GM04503 (cell line): ENCODE data around the gene ZNF436.

ENCODE experiments used
- DNase-seq: peaks from one replicate; pipeline ENCODE4 v3.0.0-alpha.2; 2012; ENCODE audit warnings: low read depth

ZNF436 gene

DNA sequence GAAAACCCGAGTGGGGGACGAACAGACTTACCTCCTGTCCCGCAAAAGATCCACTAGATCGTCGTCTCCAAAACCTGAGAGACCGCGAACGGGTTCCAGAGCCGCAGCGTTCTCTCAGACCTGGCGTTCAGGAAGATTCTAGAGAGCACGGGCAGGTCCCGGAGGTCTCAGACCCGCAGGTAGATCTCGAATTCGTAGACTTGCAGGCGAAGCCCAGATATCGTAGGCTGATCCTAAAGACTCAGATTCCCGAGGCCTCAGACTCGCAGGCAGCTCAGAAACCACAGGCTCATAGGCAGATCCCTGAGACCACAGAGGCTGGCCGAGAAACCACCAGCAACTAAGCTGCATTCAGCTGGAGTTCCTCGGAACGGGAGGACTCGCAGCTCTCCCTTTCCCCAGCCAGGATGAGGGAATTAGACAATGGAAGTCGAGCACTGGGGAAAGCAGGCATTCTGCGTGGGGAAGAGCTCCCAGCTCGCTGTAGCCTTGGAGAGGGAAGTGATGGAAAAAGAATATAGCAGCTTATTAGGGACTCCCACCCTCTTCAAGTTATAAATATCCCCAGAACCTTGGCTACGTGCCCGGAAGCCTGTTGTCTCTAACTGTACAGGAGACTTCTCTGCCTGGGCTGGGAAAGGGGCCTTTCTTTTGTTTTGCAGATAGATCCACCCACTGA, at the start of gene ZNF436:
TSS of gene ZNF436 (minus strand) at position 502 of the 679 bp plus-strand sequence. CDS start 1,831 bp downstream, outside the sequence.
- DNase-seq = no peak

DNA sequence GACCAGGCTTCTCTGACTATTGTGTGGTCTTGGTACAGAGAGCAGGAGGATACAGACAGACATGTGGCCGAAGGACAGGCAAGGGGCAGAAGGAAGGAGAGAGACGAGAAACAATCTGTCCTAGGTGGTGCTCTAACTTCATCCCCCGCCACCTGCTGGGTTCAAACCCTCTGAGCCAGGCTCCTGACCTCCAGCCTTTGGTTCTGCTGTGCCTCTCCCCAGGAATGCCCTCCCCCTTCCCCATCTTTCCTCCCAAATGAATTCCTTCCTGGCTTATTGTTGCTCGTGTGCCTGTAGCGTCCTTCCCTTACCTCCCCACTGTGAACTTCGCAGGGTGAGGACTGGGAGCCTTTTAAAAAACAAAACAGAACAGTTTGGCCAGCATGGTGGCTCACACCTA, 49.5 kb upstream of the ZNF436 start:
- no peak for DNase-seq

DNA sequence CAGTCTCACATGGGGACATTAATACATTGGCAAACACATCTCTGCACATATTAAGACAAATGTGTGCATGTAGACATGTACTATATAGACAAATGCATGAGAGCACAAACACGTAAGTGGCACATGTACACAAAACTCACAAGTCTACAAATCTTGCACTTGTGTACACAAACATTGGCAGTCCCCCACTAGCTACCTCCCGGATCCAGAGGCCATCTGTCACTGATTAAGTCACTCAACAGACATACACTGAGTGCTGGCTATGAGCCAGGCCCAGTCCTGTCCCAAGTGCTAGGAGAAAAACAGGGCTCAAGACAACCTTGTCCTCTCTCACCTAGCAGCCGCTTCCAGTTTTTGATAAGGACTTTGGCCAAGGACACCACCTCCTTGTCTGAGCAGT, 47.9 kb upstream of the ZNF436 start:
- DNase-seq = no peak

DNA sequence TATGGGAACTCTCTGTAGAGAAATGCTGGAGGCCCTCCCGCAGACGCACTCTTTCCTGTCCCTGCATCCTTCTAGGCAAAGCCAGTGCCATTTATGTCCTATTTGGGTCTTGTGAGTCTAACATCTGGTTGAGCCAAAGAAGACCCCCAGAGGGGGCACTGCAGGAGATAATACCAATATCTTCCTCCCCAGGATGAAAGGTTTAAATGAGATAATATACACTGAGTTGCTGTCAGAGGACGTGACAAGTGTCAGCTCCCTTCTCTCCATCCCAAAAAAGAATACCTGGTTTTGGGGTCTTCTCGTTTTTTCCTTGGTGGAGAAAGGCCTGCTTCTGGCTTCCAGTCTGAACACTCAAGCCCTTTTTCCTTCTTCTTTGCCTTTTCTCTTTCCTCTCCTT, 47.3 kb upstream of the ZNF436 start:
- no peak for DNase-seq

DNA sequence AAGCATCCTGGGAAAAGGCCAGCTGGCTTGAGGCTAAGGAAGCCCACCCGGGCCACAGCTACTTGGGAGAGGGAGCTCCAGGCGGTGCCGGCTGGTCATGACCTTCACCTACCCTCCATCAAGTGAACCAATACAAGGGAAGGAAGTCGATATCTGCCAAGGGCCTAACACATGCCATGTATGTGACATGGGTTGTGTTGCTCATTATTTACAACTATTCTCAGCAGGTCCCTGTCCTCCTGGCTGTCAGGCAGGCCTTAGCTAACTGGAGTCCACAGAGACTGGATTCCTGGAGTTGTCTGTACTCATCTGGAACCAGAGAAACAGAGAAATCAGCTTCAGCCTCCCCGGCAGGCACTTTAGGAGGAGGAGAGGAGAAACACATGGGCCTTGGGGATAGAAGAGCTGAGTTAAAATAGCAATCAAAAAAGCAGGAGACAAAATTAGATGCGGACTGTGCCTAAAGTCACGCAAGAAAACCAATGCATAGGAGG, 39.2 kb upstream of the ZNF436 start:
- DNase-seq = no peak

DNA sequence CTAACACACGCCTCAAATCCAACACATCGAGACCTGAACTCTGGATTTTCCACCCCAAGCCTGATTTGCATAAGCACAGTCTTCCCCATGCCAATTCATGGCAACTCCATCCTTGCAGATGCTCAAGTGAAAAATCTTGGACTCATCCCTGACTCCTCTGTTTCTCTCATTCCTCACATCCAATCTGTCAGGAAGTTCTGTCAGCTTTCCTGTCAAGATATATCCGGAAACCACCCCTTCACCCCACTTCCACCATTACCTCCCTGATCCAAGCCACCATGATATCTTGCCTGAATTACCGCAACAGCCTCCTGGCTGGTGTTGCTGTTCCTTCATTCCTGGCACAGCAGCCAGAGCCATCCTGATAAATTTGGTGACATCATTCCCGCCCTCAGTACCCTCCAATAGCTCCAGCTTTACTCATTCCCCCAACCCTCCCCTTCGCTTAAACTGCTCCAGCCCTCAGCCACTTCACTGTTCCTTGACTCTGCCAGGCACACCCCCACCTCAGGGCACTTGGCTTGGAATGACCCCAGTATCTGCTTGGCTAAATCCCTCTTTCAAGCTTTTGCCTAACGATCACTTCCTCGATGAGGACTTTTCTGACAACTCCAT, 37.5 kb upstream of the ZNF436 start:
- no peak for DNase-seq

DNA sequence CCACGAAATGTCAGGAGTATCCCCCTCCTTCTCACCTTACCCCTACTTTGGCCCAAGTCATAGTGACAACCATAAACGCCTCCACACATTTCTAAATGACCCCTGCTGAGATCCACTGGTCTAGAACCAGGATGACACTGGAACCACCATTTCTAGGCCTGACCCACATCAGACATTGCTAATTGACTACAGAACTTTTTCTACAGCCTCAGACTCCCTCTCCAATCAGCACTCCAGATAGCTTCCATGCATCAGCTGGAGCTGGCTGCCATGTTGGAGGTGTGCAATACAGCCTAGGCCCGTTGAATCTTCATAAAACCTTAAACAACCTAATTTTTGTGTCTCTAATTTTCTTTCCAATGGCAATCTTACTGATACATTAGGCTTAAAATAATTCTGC, 36.3 kb upstream of the ZNF436 start:
- no peak for DNase-seq

DNA sequence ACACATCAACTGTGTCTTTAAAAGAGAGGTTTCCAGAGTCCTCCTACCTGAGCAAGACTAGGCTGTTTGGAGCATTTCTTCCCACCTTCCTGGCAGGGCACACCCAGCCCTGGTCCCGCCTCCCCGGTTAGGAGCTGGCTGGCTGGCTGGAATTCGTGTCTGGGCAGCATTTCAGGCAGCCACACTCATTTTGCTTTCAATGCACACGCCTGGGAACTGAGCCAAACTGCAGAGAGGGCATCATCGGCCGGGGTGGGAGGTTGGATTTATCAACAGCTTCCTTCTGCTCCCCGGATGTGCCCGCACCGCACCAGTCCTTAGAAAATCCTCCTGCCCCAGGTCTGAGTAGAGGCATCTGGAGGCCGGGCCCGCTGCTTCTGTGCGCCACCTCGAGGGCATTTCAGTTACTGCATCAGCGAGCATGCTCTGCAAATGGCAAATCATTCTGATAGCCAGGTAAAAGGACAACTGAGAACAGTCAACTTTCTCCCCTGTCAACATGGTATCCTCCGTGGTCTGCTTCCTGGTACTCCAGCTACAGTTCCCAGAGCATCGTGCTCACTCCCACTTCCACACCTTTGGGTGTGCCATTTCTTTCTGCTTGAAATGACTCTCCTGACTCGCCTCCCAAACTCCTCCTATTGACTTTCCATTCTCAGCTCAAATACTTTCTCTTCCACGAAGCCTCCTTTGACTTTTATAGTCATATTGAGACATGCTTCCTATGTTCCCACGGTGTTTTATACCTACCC, 34.3 kb upstream of the ZNF436 start:
- DNase-seq = peak; percentile 78

DNA sequence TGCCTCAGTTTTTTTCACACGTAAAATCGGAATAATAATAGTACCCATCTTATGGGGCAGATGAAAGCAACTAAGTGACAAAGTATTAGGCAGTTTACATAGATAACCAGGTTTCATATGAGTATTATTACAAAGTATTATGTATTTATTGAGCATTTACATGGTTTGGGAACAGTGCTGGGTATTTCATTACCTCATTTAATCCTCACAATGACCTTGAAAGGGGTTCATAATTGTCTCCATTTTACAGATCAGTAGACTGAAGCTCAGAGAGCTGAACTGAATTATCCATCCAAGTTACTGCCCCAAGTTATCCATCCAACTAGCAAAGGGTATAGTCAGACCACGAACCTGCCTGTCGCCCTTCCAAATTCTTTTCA, 33.7 kb upstream of the ZNF436 start:
- DNase-seq = no peak

DNA sequence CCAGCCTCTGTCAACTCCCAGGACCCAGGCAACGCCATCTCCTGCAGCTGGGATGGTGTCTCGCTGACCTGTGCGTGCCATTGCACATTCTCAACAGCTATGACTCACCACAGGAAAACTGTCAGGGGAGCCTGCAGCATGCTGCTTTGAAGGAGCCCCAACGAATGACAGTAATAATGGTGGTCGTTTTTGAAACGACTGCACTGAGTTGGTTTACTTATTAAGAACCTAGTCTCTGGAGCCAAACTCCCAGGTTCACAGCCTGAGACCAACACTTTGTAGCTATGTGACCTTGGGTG, 33.4 kb upstream of the ZNF436 start:
- DNase-seq = no peak

DNA sequence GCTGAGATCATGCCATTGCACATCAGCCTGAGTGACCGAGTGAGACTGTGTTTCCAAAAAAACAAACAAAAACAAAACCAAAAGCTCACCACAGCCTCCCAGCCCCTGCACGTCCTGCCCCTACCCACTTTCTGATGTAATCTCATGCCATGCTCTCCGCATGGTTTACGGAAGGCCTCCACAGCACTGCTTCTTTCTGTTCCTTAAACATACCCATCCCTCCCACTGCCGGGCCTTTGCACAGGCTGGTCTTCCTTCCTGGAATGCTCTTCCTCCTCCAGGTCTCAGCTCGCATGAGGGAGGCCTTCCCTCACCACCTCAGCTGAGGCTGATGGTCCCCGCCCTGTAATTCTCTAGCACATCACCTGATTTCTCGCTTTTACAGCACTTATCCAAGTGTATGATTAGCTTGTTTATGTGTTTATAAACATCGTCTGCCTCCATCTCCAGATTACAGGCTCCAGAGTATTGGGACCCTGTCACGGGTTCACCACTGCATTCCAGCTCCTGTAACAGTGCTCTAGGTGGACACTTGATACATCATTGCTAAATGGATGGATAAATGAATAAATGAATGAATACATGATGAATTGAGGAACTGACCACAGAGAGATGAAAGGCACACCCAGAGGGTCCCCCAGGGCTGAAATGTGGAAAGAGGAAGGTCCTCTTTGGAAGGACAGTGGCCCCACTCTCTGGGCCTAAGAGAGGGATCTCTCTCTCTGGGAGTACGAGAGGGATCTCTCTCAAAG, 32.8 kb upstream of the ZNF436 start:
- DNase-seq = no peak

DNA sequence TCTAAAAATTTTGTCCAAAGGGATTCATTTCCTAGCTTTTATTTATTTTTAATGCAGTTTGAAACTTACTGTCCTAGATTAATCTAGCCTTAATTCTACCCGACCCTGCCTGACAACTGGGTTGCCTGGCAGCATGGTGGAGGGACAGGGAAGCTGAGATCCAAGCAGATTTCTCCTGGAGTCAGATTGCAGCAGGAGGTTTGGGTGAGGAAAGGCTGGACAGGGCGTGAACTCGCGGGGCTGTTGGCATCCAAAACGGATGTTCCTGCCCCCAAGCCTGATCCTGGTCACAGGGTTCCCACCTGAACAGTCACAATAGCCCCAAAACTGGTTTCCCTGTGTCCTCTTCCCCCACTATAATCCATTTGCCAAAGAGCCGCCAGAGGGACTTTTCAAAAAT, 31.7 kb upstream of the ZNF436 start:
- no peak for DNase-seq

DNA sequence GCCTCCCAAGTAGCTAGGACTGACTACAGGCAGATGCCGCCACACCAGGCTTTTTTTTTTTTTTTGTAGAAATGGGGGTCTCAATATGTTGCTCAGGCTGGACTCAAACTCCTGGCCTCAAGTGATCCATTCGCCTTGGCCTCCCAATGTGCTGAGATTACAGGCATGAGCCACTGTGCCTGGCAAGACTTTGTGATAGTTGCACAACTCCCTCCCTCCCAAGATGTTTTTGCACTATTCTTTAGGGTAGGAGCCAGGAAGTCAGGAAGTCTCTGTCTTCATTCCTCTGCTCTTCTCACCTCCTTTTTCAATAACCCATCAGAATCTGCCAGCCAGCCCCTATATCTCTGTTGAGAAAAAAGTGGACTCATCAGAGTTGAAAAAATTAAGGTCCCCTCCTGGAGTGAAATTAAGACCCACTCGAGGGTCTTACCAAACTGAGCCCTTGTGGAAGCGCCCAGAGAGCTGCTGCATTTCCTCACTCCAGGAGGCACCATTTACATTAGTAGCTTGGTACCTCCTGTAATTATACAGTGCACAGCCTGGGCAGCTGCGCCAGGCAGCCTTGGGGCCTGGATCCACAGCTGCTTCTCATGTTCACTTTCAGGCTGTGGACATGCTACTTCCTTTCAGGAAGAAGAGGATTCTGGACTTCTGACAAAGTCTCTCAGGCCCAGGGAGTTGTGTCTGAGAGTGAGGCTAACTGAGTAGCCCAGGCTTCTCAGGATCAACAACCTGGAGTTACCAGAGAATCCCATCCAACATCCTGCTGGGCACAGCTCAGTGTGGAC, 30.9 kb upstream of the ZNF436 start:
- DNase-seq = no peak

DNA sequence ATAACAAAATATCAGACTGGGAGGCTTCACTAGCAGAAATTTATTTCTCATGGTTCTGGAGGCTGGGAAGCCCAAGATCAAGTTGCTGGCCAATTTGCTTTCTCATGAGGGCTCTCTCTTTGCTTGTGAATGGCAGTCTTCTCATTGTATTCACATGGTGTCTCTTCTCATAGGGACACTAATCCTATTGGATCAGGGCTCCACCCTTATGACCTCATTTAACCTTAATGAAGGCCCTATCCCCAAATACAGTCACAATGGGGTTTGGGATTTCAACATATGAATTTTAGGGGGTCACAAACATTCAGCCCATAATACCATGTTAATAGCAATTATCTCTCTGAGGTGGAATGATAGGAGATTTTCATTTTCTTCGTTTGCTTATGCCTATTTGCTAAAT, 29.6 kb upstream of the ZNF436 start:
- no peak for DNase-seq

DNA sequence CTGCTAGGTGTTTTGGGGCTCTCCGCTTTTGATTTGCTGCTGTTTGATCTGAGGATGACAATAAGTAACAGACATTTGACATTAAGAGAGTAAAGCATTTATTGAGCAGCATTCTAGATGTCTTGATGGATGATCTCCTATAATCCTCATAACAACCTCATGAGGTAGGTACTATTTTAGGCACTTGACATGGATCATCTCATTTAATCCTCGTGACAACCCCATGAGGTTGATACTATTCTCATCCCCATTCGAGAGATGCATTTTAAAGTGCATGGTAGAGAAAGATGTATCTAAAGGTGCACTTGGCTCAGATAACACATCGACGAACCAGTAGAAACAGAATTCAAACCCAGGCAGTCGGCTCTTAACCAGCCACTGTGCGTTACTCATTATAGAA, 28.3 kb upstream of the ZNF436 start:
- no peak for DNase-seq

DNA sequence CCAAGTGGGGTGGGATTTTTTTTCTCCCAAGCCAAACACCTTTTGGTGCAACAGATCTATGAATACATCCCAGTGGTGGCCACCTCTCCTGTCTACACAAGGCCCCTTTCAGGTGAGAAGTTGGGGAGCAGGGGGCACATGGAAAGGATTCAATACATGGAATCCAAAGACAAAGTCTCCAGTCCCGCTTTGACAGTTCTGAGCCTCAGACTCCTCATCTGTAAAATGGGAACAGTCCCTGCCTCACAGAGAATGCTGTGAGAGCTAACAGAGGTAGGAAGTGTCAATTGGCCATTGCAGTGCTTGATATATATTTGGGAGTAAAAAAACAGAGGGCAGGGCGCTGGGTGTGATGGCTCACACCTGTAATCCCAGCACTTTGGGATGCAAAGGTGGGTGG, 26.7 kb upstream of the ZNF436 start:
- DNase-seq = no peak

DNA sequence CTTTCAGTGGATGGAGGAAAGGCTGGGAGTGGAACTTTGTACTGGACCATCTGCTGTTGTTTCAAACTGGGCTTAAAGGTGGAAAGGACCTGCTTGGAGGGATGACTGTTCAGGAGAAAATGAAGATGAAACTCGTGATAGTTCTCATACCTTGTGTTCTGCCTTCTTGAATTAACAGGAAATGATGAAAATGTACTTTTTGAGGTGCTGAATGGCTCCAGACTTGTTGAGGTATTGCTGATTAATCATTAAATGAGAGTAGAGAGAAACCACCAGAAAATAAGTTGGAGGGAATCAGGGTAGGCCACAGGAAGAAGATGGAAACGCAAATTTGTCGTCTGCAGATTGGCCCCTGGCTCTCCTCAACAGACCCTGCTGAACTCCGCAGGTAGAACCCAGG, 26.2 kb upstream of the ZNF436 start:
- no peak for DNase-seq

DNA sequence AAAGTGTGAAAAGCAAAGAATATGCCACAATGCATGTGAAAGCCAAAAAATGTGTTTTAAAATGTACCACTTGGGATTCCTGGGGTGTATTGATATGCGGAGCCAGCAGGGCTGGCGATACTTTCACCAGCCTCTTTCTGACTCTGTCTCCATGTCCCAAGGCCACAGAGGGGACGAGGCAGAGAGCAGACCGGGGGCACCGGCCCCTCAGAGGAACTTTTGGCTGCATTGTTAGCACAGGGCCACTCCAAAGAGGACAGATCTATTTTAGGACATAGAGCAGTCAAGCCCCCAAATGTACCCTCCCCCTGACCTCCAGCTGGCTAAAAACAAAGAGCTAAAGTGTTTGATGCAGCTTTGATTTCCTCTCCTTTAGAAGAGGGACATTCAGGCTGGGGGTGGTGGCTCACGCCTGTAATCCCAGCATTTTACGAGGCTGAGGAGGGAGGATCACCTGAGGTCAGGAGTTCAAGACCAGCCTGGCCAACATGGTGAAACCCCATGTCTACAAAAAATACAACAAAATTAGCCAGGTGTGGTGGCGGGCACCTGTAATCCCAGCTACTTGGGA, 25.6 kb upstream of the ZNF436 start:
- no peak for DNase-seq

DNA sequence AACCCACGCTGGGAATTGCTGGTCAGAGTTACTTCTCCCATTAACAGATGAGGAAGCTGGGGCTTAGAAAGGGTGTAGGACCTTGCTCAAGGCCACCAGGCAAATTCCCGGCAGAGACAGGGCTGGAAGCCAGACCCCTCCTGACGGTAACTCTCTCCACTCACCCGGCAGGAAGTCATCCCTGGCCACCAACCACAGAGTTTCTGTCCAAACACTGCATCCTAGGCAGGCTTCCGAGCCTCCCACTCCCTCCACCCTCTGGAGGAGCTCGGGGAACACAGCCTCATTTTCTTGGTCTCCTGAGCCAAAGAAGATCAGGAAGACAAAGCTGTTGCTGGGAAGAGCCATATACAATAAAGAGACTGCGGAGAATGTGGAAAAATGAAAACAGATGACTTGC, 25.0 kb upstream of the ZNF436 start:
- peak; percentile 81 for DNase-seq

DNA sequence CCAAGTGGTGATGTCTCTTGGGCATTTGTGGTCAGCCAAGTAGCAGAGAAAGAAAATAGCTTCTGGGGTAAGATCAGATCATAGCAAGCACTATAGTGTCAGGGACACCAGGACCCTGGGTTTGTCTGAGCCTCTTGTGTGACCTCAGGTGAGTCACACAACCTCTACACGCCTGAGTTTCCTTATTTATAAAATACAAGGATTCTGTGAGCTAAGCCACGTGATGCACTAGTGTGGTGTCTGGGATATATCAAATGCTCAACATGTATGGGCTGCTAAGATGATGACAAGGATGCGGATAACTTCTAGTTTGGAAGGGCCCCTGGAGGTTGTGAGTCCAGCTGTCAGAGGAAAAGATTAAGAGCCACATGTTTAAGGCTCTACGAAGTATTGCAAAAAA, 24.5 kb upstream of the ZNF436 start:
- no peak for DNase-seq

DNA sequence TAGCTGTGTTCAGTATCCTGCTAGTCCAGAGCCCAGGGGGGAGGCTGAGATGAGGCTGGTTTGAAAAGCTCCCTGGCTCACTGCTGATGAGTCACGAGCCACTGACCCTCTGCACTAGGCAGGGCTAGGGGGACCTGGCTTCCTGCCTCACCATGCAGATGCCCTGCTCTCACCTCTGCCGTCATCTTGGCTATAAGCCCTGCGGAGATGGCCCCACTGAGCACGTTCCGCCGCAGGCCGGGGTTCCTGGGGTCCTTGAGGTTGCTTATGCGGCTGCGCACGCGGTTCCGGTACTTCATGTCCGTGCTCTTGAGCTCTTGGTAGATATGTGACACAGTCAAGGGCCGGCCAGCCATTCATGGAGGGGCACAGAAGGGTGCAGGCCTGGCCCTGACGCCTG, 24.1 kb upstream of the ZNF436 start:
- no peak for DNase-seq
